HG02884 (cell line): ENCODE data around the gene STX1B.

ENCODE experiments used
- ATAC-seq: cut with Tn5 transposase; IDR thresholded peaks from one replicate; pipeline ENCODE4 v1.9.1; 2021; ENCODE audit warnings: mild to moderate bottlenecking, moderate library complexity; ENCODE audit not compliant: unreplicated experiment

STX1B gene

DNA sequence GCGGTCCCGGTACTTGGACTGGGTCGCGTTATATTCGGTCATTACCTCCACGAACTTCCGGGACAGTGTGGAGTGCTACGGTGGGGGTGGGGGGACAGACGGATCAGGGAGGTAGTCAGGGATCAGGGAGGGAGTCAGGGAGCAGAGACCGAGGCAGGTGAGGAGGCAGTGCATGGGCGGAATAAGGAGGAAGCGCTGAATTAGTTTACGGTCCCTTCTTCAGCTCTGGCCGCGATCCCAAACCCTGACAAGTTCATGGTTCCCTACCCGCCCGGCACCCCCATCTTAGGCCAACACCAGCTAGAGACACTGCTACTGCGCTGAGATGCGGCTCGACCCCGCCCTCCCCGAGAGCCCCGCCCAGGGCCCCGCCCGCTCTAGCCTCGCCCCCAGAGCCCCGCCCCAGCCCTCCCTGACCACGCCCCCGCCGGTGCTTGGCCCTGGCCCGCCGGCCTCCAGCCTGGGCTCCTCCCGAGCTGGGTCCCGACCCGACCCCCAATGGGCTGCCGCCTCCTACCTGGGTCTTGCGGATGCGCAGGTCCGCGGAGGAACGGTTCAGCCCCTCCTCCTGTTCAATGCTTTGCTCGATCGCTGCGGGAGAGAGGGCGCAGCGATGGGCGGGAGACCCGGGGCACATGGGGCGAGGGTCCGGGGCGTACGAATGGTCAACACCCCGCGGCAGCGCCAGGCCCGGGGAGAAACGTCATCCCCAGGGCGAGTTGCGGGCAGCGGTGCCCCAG is 13.3 kb downstream of the STX1B start:
- peak; percentile 86 for ATAC-seq

DNA sequence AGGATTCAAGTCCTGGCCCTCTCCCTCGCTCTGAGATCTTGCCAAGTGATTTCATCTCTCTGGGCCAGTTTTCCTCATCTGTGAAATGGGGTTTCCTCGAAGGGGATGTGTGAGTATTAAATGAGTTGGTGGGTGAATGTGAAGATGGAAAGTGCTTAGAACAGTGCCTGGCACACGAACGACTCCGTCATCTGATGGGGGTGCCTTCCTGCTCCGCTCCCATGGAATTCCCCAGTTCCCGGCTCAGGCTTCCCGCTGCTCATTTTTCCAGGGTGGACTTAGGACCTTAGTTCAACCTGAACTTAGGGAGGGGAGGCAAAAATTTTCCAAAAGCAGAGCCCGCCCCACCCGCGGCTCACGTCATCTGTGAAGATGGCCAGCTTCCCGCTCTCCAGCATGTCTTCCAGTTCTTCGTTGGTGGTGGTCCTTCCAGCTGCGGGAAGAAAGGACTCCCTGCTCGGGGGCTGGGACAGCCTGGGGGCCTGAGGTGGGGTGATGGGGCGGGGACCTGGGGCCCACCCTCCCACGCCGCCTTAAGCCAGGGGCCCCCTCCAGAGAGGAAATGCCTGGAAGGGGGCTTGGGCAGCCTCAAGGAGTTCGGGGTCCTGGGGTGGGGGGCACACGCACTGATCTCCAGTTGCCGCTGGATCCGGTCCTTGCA is 14.0 kb downstream of the STX1B start:
- no peak for ATAC-seq

DNA sequence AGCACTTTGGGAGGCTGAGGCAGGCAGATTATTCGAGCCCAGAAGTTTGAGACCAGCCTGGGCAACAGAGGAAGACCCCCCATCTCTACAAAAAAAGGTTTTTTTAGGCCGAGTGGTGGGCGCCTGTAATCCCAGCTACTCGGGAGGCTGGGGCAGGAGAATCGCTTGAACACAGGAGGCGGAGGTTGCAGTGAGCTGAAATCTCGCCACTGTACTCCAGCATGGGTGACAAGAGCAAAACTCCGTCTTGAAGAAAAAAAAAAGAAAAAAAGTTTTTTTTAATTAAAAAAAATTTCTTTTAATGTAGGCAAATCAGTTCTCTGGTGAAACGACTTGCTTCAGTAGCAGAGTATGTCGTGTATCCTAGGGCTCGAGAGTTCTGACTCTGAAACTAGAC is 14.5 kb downstream of the STX1B start:
- ATAC-seq = no peak

DNA sequence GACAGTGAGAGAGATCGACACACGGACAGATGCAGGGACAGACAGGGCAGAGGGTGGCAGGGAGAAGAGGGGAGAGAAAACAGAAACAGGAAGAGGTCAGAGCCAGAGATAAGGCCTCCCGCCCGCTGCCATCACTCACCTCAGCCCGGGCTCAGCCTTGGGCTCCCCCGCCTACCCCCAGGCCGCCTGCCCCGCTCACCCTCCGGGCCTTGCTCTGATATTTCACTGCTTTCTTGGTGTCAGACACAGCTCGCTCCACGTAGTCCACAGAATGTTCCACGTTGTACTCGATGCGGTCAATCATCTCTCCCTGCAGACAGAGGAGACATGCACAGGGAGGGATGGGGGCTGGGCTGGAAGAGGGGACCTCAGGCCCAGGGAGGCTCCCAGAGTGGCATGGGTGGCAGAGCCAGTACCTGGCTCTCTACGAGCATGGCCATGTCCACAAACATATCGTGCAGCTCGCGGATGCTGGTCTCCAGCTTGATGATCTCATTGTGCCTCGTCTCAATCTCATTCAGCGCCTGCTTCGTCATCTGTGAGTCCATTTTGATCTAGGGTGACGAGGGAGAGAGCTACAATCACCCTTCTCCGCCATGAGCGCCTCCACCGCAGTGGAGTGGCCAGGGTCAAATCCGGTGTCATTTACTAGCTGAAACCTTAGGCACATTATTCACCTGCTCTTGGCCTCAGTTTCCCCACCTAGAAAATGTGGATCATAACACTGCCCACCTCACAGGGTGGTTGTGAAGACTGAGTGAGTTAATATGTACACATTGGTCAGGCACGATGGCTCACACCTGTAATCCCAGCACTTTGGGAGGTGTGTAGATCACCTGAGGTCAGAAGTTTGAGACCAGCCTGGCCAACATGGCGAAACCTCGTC is 17.3 kb downstream of the STX1B start:
- no peak for ATAC-seq

DNA sequence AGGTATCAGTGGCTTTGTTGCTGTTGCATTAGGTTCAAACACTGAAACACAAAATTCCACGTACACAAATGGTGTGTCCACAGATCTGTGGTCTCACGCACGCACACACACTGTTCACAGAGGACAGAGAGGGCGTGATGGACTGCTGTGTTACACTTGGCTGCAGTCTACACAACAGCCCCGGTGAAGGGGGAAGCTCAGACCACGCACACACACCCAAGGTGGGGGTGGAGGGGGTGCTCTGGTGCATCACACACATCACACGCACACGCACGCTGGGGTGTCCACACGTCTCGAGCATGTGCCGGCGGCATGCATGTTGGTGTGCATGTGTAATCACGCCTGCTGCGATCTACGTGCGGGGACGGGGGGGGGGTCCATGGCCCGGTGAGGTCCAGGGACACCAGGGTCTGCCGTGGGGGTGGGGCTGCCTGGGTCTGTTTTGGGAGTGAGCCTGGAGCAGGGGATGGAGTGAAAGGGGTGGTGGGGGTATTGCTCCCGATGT is 18.1 kb downstream of the STX1B start:
- no peak for ATAC-seq

DNA sequence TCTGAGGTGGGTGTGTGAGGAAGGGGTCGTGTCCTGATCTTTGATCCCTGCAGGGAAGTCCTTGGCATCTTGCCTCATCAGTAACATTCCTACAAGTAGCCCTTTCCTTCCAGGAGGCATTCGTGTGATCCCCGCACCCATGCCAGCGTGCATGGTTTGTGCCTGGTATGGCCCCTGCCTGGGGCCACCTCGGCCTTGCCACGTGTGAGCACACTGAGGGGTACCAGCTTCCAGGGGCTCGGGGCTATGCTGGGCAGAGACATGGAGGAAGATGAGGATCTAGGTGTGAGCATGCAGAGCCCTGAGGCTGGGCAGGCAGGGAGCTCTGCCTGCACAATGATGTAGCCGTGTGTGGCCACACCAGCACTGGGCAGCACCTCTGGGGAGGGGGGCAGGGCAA is 19.4 kb downstream of the STX1B start:
- ATAC-seq = no peak

DNA sequence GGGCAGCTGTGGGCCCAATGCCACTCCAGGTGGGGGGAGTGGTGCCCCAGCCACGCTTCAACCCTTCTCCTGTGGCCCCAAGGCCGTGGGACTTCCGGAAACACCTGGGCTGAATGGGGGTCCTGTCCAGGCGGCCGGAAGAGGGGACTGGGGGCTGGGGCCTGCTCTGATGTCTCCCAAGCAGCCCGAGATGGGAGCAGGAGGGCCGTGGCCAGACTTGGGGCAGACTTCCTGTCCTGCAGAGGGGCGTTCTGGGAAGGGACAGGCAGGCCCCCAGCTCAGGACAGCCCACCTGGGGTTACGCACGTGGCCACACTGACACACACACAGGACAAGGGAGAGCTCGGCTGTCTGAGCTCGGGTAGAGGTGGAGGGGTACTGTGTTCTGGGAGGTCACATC is 20.3 kb downstream of the STX1B start:
- no peak for ATAC-seq

DNA sequence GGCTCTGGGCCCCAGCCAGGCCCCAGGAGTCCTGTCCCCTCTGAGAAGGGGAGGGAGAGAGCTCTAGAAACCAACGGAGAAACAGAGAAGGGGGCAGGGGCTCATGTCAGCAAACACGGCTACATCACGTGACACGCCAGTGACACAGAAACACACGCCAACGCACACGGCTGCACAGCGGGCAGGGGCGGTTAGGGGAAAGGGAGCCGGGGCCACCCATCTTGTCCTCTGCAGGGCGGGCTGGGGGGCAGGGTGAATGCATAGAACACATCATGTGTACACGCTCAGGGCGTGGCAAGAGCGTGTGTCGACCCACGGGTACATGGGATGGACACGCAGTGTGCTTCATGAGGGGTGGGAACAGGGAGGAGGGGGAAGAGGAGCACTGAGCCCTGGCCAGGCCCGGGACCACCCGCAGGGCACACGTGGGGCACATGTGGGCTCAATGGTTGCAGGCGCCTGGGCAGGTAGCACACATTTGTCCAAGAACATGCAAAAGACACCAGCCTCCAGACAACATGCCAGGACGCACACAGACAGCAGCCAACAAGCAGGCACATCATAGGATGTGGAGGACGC is 20.9 kb downstream of the STX1B start:
- no peak for ATAC-seq

DNA sequence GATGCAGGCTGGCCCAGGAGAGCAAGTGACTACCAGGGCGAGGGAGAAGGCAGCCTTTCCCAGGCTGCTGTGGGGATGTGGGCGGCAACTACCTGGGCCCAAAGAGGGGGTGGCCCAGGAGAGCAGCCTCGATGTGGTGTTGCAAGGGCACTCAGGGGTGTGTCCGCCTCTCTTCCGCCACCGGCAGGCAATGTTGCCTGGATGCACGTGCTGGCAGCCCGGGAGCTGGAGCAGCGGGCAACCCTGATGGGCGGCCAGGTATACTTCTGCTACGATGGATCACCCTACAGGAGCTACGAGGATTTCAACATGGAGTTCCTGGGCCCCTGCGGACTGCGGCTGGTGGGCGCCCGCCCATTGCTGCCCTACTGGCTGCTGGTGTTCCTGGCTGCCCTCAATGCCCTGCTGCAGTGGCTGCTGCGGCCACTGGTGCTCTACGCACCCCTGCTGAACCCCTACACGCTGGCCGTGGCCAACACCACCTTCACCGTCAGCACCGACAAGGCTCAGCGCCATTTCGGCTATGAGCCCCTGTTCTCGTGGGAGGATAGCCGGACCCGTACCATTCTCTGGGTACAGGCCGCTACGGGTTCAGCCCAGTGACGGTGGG is 22.8 kb downstream of the STX1B start:
- ATAC-seq = no peak

DNA sequence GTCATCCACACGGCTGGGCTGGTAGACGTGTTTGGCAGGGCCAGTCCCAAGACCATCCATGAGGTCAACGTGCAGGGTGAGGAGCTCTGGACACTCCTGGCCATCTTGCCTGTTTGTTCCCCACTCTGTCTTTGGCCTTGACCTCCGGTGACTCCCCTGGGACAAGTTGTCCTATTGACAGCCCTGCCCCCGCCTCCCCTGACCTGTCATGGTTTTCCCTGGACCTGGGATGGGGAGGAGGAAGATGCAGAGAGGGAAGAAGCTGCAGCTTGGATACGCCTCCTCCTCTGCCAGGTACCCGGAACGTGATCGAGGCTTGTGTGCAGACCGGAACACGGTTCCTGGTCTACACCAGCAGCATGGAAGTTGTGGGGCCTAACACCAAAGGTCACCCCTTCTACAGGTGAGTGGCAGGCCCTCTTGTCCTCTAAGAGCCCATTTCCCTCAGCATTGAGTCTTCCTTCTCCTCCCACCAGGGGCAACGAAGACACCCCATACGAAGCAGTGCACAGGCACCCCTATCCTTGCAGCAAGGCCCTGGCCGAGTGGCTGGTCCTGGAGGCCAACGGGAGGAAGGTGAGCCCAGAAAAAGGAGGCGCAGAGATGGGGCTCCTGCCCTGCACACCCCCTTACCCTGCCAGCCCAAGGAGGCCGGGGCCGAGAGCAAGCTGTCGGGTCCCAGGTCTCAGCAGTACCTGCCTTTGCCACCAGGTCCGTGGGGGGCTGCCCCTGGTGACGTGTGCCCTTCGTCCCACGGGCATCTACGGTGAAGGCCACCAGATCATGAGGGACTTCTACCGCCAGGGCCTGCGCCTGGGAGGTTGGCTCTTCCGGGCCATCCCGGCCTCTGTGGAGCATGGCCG is 24.1 kb downstream of the STX1B start:
- no peak for ATAC-seq

DNA sequence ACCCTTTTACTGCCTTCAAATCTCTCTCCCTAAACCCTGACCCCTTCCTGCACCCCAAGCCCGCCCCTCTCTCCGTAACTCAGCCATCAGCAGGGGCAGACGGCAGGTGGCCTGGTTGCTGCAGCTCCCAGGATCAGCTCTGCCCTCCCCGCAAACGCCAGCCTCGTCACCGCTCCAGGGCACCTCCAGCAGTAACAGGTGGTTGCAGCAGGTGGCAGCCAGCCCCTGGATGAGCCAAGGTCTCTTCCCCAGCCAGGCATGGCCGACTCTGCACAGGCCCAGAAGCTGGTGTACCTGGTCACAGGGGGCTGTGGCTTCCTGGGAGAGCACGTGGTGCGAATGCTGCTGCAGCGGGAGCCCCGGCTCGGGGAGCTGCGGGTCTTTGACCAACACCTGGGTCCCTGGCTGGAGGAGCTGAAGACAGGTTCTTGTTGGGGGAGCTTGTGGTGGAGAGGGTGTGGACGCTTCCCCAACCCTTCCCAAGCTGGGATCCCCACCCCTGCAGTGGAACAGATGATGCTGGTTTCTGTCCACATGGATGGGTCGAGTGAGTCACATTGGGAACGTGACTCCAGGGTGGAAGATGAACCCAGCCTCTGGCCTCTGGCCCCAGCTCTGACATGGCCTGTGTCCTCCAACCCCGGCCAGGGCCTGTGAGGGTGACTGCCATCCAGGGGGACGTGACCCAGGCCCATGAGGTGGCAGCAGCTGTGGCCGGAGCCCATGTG is 24.9 kb downstream of the STX1B start:
- no peak for ATAC-seq

DNA sequence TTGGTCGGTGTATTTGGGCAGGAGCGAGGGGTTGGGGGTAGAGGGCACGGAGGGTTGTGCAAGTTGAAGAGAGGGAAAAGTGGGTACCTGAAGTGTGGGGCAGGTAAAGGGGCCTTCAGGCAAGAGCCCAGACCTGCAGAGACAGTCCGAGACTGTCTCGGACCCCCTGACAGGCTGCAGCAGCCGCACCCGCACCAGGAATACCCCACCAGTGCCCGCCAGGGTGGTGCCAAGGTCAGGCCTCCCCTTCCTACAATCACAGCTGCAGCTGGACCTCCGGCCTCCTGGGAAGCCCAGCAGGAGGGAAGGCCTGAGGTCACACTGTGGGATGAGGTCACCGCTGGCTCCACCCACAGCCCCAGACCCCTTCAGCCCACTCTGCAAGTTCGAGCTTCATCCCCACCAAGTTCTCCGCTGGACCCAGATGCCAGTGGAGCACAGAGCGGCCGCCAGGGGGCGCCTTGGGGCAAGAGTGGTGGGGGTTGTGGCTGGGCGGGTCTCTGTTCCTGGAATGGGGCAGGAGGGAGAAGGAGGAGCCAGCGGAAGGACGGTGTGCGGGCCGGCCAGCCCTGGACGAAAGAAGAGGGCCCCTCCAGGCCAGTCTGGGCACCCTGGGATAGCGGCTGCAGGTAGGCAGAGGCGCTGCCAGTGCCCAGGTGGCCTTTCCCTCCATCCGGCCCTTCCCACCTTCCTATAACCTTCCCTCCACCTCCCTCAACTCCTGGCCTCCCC is 25.6 kb downstream of the STX1B start, which contains the start of gene HSD3B7:
Gene HSD3B7, plus strand, starts transcription at position 539 of the 732 bp plus-strand sequence. CDS start 452 bp downstream, outside the sequence.
- ATAC-seq = no peak

DNA sequence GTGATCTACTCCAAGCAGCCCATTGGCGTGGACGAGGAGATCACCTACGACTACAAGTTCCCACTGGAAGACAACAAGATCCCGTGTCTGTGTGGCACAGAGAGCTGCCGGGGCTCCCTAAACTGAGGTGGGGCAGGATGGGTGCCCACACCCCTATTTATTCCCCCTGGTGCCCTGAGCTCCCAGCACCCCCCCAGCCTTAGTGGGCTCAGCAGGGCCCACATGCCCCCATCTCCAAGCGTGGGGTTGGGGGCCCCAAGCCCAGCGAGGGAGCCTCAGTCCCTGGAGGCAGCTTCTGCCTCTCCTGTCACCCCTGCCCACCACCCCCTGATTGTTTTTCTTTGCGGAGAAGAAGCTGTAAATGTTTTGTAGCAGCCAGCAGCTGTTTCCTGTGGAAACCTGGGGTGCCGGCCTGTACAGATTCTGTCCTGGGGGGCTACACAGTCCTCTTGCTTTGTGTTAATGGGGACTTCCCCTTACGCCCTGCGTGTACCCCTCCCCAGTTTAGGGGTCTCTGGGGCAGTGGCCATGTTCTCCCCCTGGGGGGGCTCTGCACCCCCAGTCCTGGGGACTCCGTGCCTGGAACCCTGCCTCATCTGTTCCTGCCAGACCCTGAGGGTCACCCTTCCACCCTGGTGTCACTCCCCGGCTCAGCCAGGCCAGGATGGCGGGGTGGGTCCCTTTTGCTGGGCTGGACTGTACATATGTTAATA is 26.4 kb downstream of the STX1B start:
- no peak for ATAC-seq

DNA sequence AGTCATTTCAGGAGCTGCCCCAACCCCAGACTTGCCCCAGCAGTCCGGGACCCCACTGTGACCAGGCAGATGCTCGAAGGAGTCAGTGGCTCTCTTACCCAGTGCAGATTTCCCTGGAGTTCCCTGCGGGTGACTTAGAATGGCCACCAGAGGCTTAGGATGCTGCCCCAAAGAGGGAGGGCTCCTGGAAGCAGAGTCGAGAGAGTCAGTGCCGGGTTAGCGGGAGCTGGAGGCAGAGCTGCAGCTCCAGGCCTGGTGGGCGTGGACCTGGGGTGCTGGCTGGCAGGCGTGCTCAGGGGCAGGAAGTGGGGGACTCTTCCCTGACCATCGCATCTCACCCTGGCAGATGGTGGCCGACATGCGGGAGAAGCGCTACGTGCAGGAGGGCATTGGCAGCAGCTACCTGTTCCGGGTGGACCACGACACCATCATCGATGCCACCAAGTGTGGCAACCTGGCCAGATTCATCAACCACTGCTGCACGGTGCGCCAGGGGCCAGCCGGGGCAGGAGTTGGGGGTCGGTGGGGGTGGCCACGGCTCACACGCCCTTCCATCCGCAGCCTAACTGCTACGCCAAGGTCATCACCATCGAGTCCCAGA is 27.0 kb downstream of the STX1B start:
- ATAC-seq = no peak

DNA sequence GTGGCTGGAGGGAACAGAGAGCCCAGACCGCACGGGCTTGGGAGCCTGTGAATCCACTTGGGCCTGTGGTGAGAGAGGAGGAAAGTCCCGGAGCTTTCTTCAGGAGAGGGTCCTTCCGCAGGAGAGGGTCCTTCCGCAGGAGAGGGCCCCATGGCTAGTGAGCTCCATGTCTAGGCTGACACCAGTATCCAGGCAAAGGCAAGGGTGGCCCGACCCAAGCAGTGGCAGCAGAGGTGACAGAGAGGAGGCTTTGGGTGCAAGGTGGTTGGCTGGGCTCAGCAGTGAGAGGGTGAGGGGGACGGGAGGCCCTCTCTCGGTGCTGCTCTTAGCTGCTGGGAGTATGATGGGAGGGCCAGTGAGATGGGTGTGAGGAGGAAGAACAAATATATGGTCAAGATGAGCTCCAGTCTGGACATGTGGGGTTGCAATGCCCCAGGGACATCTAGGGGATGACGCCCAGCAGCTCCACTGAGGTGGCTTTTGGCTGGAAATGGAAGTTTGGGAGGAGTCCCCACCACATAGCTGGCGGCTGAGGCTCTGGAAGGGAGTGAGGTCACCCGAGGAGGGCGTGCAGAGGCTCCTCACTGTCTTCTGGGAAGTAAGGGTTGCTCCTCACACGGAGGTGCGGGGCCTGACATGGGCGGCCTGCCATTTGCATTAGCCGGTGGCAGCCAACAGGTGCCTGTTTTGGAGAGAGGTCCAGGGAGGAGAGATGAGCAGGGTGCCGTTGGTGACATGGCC is 27.7 kb downstream of the STX1B start:
- no peak for ATAC-seq

DNA sequence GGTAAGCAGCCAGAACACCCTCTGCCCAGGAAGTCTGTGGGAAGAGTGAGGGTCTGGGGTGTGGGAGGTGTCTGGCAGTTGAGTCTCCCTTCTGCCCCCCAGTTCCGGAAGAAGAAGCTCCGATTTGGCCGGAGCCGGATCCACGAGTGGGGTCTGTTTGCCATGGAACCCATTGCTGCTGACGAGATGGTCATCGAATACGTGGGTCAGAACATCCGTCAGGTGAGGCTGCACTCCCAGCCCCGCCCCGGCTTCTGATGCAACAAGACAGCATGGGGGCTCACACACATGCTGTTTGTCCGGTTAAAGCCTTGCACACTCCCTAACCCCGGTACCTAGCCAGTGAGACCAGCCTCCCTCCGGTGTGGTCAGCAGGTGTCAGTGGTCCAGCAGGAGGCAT is 29.5 kb downstream of the STX1B start:
- ATAC-seq = no peak

DNA sequence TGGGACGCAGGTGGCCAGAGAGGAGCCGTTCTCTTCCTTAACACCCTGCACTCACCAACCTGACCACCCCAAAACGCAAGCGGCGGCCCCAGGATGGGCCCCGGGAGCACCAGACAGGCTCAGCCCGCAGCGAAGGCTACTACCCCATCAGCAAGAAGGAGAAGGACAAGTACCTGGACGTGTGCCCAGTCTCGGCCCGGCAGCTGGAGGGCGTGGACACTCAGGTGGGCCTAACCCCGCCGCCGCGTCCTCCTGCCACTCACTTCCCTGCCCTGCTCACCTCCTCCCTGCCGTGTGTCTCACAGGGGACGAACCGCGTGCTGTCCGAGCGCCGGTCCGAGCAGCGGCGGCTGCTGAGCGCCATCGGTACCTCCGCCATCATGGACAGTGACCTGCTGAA is 30.0 kb downstream of the STX1B start:
- ATAC-seq = no peak
